Trophoblast cell (in vitro differentiated cells and primary cell): ENCODE measurements around the gene LRRTM2.

Source experiments
- DNase-seq, 2 donors: peaks; one replicate each; pipeline ENCODE4 v3.0.0-alpha.2; 2016
- H2AFZ ChIP-seq: 2 replicates; pipeline ENCODE4 v1.6.1; 2013; ENCODE audit warnings: low read length, moderate library complexity, mild to moderate bottlenecking; ENCODE audit not compliant: insufficient read depth, poor library complexity
- H2AK5ac ChIP-seq: 2 replicates; pipeline ENCODE4 v1.6.1; 2013; ENCODE audit warnings: mild to moderate bottlenecking, low read length
- H2BK120ac ChIP-seq: 2 replicates; pipeline ENCODE4 v1.6.1; 2013; ENCODE audit warnings: low read length, mild to moderate bottlenecking, moderate library complexity; ENCODE audit not compliant: insufficient read depth, poor library complexity
- H2BK12ac ChIP-seq: 2 replicates; pipeline ENCODE4 v1.6.1; 2013; ENCODE audit warnings: mild to moderate bottlenecking, low read length, moderate library complexity
- H2BK5ac ChIP-seq: 2 replicates; pipeline ENCODE4 v1.6.1; 2013; ENCODE audit warnings: low read length, low read depth, moderate library complexity, mild to moderate bottlenecking; ENCODE audit not compliant: poor library complexity
- H3K14ac ChIP-seq: 2 replicates; pipeline ENCODE4 v1.6.1; 2013; ENCODE audit warnings: mild to moderate bottlenecking, low read length
- H3K18ac ChIP-seq: 2 replicates; pipeline ENCODE4 v1.6.1; 2013; ENCODE audit warnings: mild to moderate bottlenecking, low read length
- H3K23ac ChIP-seq: 2 replicates; pipeline ENCODE4 v1.6.1; 2013; ENCODE audit warnings: low read length
- H3K27ac ChIP-seq: 2 replicates; pipeline ENCODE4 v1.5.1; 2013; ENCODE audit warnings: low read depth, mild to moderate bottlenecking, inconsistent platforms, low read length, moderate library complexity
- H3K27me3 ChIP-seq: 2 replicates; pipeline ENCODE4 v1.6.1; 2013; ENCODE audit warnings: inconsistent platforms, mild to moderate bottlenecking, low read length, moderate library complexity; ENCODE audit not compliant: insufficient read depth
- H3K36me3 ChIP-seq, 2 experiments: 1 replicate in 1 of 2; 2 replicates in 1 of 2; pipeline ENCODE4 v1.6.1; 2013; ENCODE audit warnings: low read length in 2 of 2, mild to moderate bottlenecking in 2 of 2, moderate library complexity in 1 of 2; ENCODE audit not compliant: insufficient read depth in 2 of 2, control insufficient read depth in 1 of 2
- H3K4ac ChIP-seq: 2 replicates; pipeline ENCODE4 v1.6.1; 2013; ENCODE audit warnings: low read depth, mild to moderate bottlenecking, low read length, moderate library complexity
- H3K4me1 ChIP-seq, 2 experiments: 1 replicate in 1 of 2; 2 replicates in 1 of 2; pipeline ENCODE4 v1.6.1; 2013; ENCODE audit warnings: low read length in 2 of 2, mild to moderate bottlenecking in 2 of 2, moderate library complexity in 1 of 2; ENCODE audit not compliant: insufficient read depth in 2 of 2, control insufficient read depth in 1 of 2
- H3K4me2 ChIP-seq: 2 replicates; pipeline ENCODE4 v1.6.1; 2013; ENCODE audit warnings: inconsistent platforms, mild to moderate bottlenecking, low read length, moderate library complexity
- H3K4me3 ChIP-seq: 2 replicates; pipeline ENCODE4 v1.5.1; 2013; ENCODE audit warnings: mild to moderate bottlenecking, low read depth, low read length, inconsistent platforms
- H3K79me1 ChIP-seq: one replicate; pipeline ENCODE4 v1.6.1; 2013; ENCODE audit warnings: low read length
- H3K79me2 ChIP-seq: 2 replicates; pipeline ENCODE4 v1.6.1; 2013; ENCODE audit warnings: low read length, mild to moderate bottlenecking; ENCODE audit not compliant: control insufficient read depth, insufficient read depth, poor library complexity
- H3K9ac ChIP-seq: 2 replicates; pipeline ENCODE4 v1.6.1; 2013; ENCODE audit warnings: mild to moderate bottlenecking, low read length
- H3K9me3 ChIP-seq: 2 replicates; pipeline ENCODE4 v1.6.1; 2013; ENCODE audit warnings: low read depth, mild to moderate bottlenecking, control low read depth, inconsistent platforms, low read length; ENCODE audit not compliant: insufficient read depth
- H4K12ac ChIP-seq: 2 replicates; pipeline ENCODE4 v1.6.1; 2013; ENCODE audit warnings: low read depth, mild to moderate bottlenecking, low read length, moderate library complexity
- H4K8ac ChIP-seq: 2 replicates; pipeline ENCODE4 v1.6.1; 2013; ENCODE audit warnings: low read depth, mild to moderate bottlenecking, low read length, moderate library complexity
- H4K91ac ChIP-seq: one replicate; pipeline ENCODE4 v1.6.1; 2013; ENCODE audit warnings: low read depth, mild to moderate bottlenecking, low read length, moderate library complexity
- WGBS: extraction: QIAGEN DNeasy Blood & Tissue Kit; methylation state at CpG from one replicate; pipeline ENCODE4 v1.1.7; 2013; ENCODE audit warnings: missing lambda C conversion rate; ENCODE audit not compliant: insufficient read length, insufficient coverage; ENCODE audit errors: extremely low coverage; 5-methylcytosine and 5-hydroxymethylcytosine counted together

The LRRTM2 gene

GRCh38 chr5:138843316-138844124 is 31.6 kb downstream of the LRRTM2 start:
- no peak overlapping the region for H4K8ac ChIP-seq

GRCh38 chr5:138841531-138841930 is 33.6 kb downstream of the LRRTM2 start:
- Histone ChIP-seq H2AFZ (no peak overlapping the region), H2BK120ac (no peak overlapping the region), H3K27ac (no peak overlapping the region), H2AK5ac (no peak overlapping the region), H3K9me3 (no peaks in the 10 kb centered on the region), H4K91ac (no peak overlapping the region), H3K18ac (no peak overlapping the region), H3K23ac (no peak overlapping the region), H4K12ac (no peak overlapping the region), H3K9ac (no peak overlapping the region), H3K27me3 (no peaks in the 10 kb centered on the region), H3K36me3 (peaks cover 0 to 2% of the 10 kb centered on the region in 2 experiments), H2BK12ac (no peak overlapping the region), H3K79me2 (peaks cover 4% of the 10 kb centered on the region), H2BK5ac (no peak overlapping the region), H3K4me1 (peaks cover 0 to 1% of the 10 kb centered on the region in 2 experiments), H4K8ac (no peak overlapping the region), H3K4ac (no peak overlapping the region), H3K79me1 (no peaks in the 10 kb centered on the region), H3K14ac (no peak overlapping the region), H3K4me3 (no peak overlapping the region), H3K4me2 (no peak overlapping the region)
- no peak for DNase-seq
- no CpG with 5 or more reads among the region's 2 CpGs for WGBS

More at GRCh38 chr5:138843316-138844124, 31.6 kb downstream of the LRRTM2 start:
- Histone ChIP-seq H3K18ac (no peak overlapping the region), H3K4me2 (no peak overlapping the region), H4K91ac (no peak overlapping the region), H2AK5ac (no peak overlapping the region), H3K4ac (peak overlapping the region; percentile 6), H2BK120ac (no peak overlapping the region), H4K12ac (no peak overlapping the region), H2BK12ac (no peak overlapping the region), H3K79me2 (peaks cover 2% of the 10 kb centered on the region), H2AFZ (no peak overlapping the region), H3K27ac (no peak overlapping the region), H3K9me3 (no peaks in the 10 kb centered on the region), H3K79me1 (no peaks in the 10 kb centered on the region), H3K27me3 (no peaks in the 10 kb centered on the region), H2BK5ac (no peak overlapping the region), H3K23ac (no peak overlapping the region), H3K9ac (no peak overlapping the region), H3K4me1 (peaks cover 0 to 1% of the 10 kb centered on the region in 2 experiments), H3K36me3 (peaks cover 0 to 2% of the 10 kb centered on the region in 2 experiments), H3K4me3 (no peak overlapping the region), H3K14ac (no peak overlapping the region)
- WGBS, result no CpG with 5 or more reads among the region's 2 CpGs
- DNase-seq, result no peak

GRCh38 chr5:138840103-138840502 is 35.0 kb downstream of the LRRTM2 start:
- H3K27ac ChIP-seq, result no peak overlapping the region
- H3K79me2 ChIP-seq, result peaks cover 4% of the 10 kb centered on the region
- no peaks in the 10 kb centered on the region for H3K4me1 ChIP-seq
- H3K18ac ChIP-seq, result no peak overlapping the region
- H2BK12ac ChIP-seq, result no peak overlapping the region
- DNase-seq, result no peak
- no peaks in the 10 kb centered on the region for H3K27me3 ChIP-seq
- H2BK120ac ChIP-seq, result no peak overlapping the region
- no peak overlapping the region for H2AK5ac ChIP-seq
- H4K12ac ChIP-seq, result no peak overlapping the region
- peaks cover 3 to 5% of the 10 kb centered on the region in 2 experiments for H3K36me3 ChIP-seq
- H3K23ac ChIP-seq, result no peak overlapping the region
- H3K9ac ChIP-seq, result no peak overlapping the region
- H4K91ac ChIP-seq, result no peak overlapping the region
- H3K9me3 ChIP-seq, result no peaks in the 10 kb centered on the region
- WGBS, result no CpG with 5 or more reads among the region's 3 CpGs
- no peak overlapping the region for H3K4ac ChIP-seq
- no peak overlapping the region for H3K4me3 ChIP-seq
- no peak overlapping the region for H2AFZ ChIP-seq
- no peak overlapping the region for H4K8ac ChIP-seq
- H3K79me1 ChIP-seq, result no peaks in the 10 kb centered on the region
- no peak overlapping the region for H2BK5ac ChIP-seq
- no peak overlapping the region for H3K14ac ChIP-seq
- H3K4me2 ChIP-seq, result no peak overlapping the region

GRCh38 chr5:138837160-138837559 is 38.0 kb downstream of the LRRTM2 start:
- no peak overlapping the region for H2BK5ac ChIP-seq
- H3K9ac ChIP-seq, result no peak overlapping the region
- H3K27me3 ChIP-seq, result no peaks in the 10 kb centered on the region
- no peak overlapping the region for H2AK5ac ChIP-seq
- H4K91ac ChIP-seq, result no peak overlapping the region
- no peak overlapping the region for H3K14ac ChIP-seq
- no peak overlapping the region for H2BK120ac ChIP-seq
- H4K8ac ChIP-seq, result no peak overlapping the region
- peaks cover 4% of the 10 kb centered on the region for H3K79me2 ChIP-seq
- H3K36me3 ChIP-seq, result peaks cover 3 to 5% of the 10 kb centered on the region in 2 experiments
- H2BK12ac ChIP-seq, result no peak overlapping the region
- no peak overlapping the region for H3K23ac ChIP-seq
- H2AFZ ChIP-seq, result no peak overlapping the region
- no peak overlapping the region for H3K18ac ChIP-seq
- H3K4me1 ChIP-seq, result peaks cover 0 to 3% of the 10 kb centered on the region in 2 experiments
- H3K4ac ChIP-seq, result no peak overlapping the region
- H3K4me3 ChIP-seq, result no peak overlapping the region
- no peaks in the 10 kb centered on the region for H3K9me3 ChIP-seq
- DNase-seq, result no peak
- H3K27ac ChIP-seq, result no peak overlapping the region
- no CpG with 5 or more reads among the region's 4 CpGs for WGBS
- no peak overlapping the region for H3K4me2 ChIP-seq
- no peaks in the 10 kb centered on the region for H3K79me1 ChIP-seq
- no peak overlapping the region for H4K12ac ChIP-seq
